Suppressor macrophage (primary cell): ENCODE data around the gene TBC1D2.
"Not testable (repeated sequence)": the region's sequence is repeated elsewhere in the genome, so short reads cannot be mapped to it uniquely, and the experiment has no call there.

Experiments
- DNase-seq, 4 experiments: peaks; one replicate each; pipeline ENCODE4 v3.0.0-alpha.2; 2020 to 2022
- total RNA-seq, 17 experiments: gene quantifications; one replicate each; lab custom pipeline; 2026; ENCODE audit warnings: mixed read lengths in 6 of 17, inconsistent platforms in 3 of 17; lab: John Stamatoyannopoulos, UW

Gene TBC1D2
- 7.8 to 215 (median 125) reads per million in 17 experiments for total RNA-seq

GRCh38 chr9:98255578-98256296, at the start of gene TBC1D2:
Gene TBC1D2, minus strand, starts transcription at chr9:98255649. Its CDS starts 108 bp downstream, at chr9:98255541.
- DNase-seq: peak; percentile 97 to 98 (median 98)

GRCh38 chr9:98304381-98304780, 48.9 kb upstream of the TBC1D2 start:
- no peak for DNase-seq

- no peak for DNase-seq
Measured at GRCh38 chr9:98303633-98304125, 48.2 kb upstream of the TBC1D2 start.

- DNase-seq: no peak
Measured at GRCh38 chr9:98302938-98303632, 47.6 kb upstream of the TBC1D2 start.

GRCh38 chr9:98302150-98302549, 46.7 kb upstream of the TBC1D2 start:
- DNase-seq: no peak

- DNase-seq: no peak
Measured at GRCh38 chr9:98300611-98301010, 45.2 kb upstream of the TBC1D2 start.

GRCh38 chr9:98298476-98298875, 43.0 kb upstream of the TBC1D2 start:
- no peak for DNase-seq

- no peak for DNase-seq
Measured at GRCh38 chr9:98295824-98296223, 40.4 kb upstream of the TBC1D2 start.

- DNase-seq: no peak
Measured at GRCh38 chr9:98291820-98292219, 36.4 kb upstream of the TBC1D2 start.

- DNase-seq: no peak
Measured at GRCh38 chr9:98290411-98290810, 35.0 kb upstream of the TBC1D2 start.

GRCh38 chr9:98289614-98290201, 34.3 kb upstream of the TBC1D2 start:
- no peak for DNase-seq

- no peak for DNase-seq
Measured at GRCh38 chr9:98288881-98289280, 33.4 kb upstream of the TBC1D2 start.

- no peak for DNase-seq
Measured at GRCh38 chr9:98287384-98287783, 31.9 kb upstream of the TBC1D2 start.

- no peak for DNase-seq
Measured at GRCh38 chr9:98285446-98285845, 30.0 kb upstream of the TBC1D2 start.

- DNase-seq: no peak
Measured at GRCh38 chr9:98284754-98285153, 29.3 kb upstream of the TBC1D2 start.

- DNase-seq: not testable (repeated sequence)
Measured at GRCh38 chr9:98283143-98283542, 27.7 kb upstream of the TBC1D2 start.

GRCh38 chr9:98281281-98281680, 25.8 kb upstream of the TBC1D2 start:
- no peak for DNase-seq

- DNase-seq: no peak
Measured at GRCh38 chr9:98280574-98280973, 25.1 kb upstream of the TBC1D2 start.

GRCh38 chr9:98280162-98280561, 24.7 kb upstream of the TBC1D2 start:
- no peak for DNase-seq

- no peak for DNase-seq
Measured at GRCh38 chr9:98276907-98277469, 21.5 kb upstream of the TBC1D2 start.

GRCh38 chr9:98275159-98275558, 19.7 kb upstream of the TBC1D2 start:
- DNase-seq: no peak

- DNase-seq: no peak
Measured at GRCh38 chr9:98272083-98272482, 16.6 kb upstream of the TBC1D2 start.

GRCh38 chr9:98271479-98271878, 16.0 kb upstream of the TBC1D2 start:
- DNase-seq: no peak
